Thoracic aorta (tissue), 2 donors: ENCODE results near the gene CCDC97. TPM values are rescaled to one million over a fixed set of nuclear protein-coding genes. Genes with fewer than 3 reads are reported as not detected.

Experiments used
- ATAC-seq: fragments of 150-250 bp; one replicate; pipeline ENCODE4 v1.8.0; 2017; ENCODE audit warnings: low read depth; ENCODE audit not compliant: insufficient number of reproducible peaks, low FRiP score
- DNase-seq: peaks from one replicate; pipeline ENCODE4 v3.0.0-alpha.2; 2020; ENCODE audit warnings: low spot score
- H3K27ac ChIP-seq, 2 donors: fragments of 200-600 bp; sonication (generic); 1 replicate in 1 of 2; 2 replicates in 1 of 2; pipeline ENCODE4 v1.5.1; 2016; ENCODE audit warnings: mild to moderate bottlenecking in 2 of 2, moderate library complexity in 2 of 2
- H3K27me3 ChIP-seq: fragments of 200-600 bp; sonication (generic); replicated peaks from 2 replicates; pipeline ENCODE4 v1.6.0; 2016; ENCODE audit warnings: mild to moderate bottlenecking; ENCODE audit not compliant: insufficient read depth
- H3K36me3 ChIP-seq: fragments of 200-600 bp; sonication (generic); one replicate; pipeline ENCODE4 v1.5.1; 2016
- H3K4me1 ChIP-seq, 2 donors: fragments of 200-600 bp; sonication (generic); 1 replicate in 1 of 2; 2 replicates in 1 of 2; pipeline versions ENCODE4 v1.5.1 to v1.6.0; 2016; ENCODE audit warnings: low read depth in 2 of 2, mild to moderate bottlenecking in 1 of 2; ENCODE audit not compliant: control insufficient read depth in 1 of 2
- H3K4me3 ChIP-seq: fragments of 200-600 bp; sonication (generic); 2 replicates; pipeline ENCODE4 v1.5.1; 2016; ENCODE audit warnings: mild to moderate bottlenecking
- H3K9me3 ChIP-seq: fragments of 200-600 bp; sonication (generic); 2 replicates; pipeline ENCODE4 v1.5.1; 2016
- CTCF ChIP-seq: fragments of 200-600 bp; sonication (generic); IDR thresholded peaks from one replicate; pipeline ENCODE4 v1.5.1; 2019; ENCODE audit warnings: antibody characterized with exemption
- total RNA-seq, 2 donors: library from RNA; depleted of rRNA; stranded (reverse); fragments of >200 nt; gene quantifications; one replicate each; pipeline versions ENCODE4 v1.1.0 to v1.2.3, GENCODE V29; 2016

The CCDC97 gene
- total RNA-seq, 2 donors from 2014 or later = 15.2 to 22.4 TPM

- no peaks in the 10 kb centered on the region for H3K27me3 ChIP-seq
- peak overlapping the region; percentile 88 to 97 for H3K27ac ChIP-seq
- H3K4me3 ChIP-seq = peak overlapping the region; percentile 81
- H3K4me1 ChIP-seq = peaks cover 21 to 43% of the 10 kb centered on the region in 2 donors
- H3K36me3 ChIP-seq = peaks cover 38% of the 10 kb centered on the region
- H3K9me3 ChIP-seq = no peaks in the 10 kb centered on the region
- peak; percentile 97 for TF ChIP-seq CTCF
- ATAC-seq (peak; percentile 43), DNase-seq (peak; percentile 91)
These were observed 1.4 kb upstream of the CCDC97 start for GRCh38 chr19:41308450-41309179.

- Histone ChIP-seq H3K27me3 (no peaks in the 10 kb centered on the region), H3K4me1 (peaks cover 21 to 43% of the 10 kb centered on the region in 2 donors), H3K9me3 (no peaks in the 10 kb centered on the region), H3K36me3 (peaks cover 31% of the 10 kb centered on the region), H3K27ac (peak overlapping the region; percentile 88 to 97), H3K4me3 (peak overlapping the region; percentile 81)
- TF ChIP-seq CTCF = no peak
- ATAC-seq = no peak
- DNase-seq = no peak
These were observed 566 bp upstream of the CCDC97 start for GRCh38 chr19:41309180-41310032.

- no peak for ATAC-seq
These were observed 1.1 kb downstream of the CCDC97 start for GRCh38 chr19:41311072-41311471.

GRCh38 chr19:41311613-41312012 is 1.6 kb downstream of the CCDC97 start:
- Histone ChIP-seq H3K4me3 (peak overlapping the region; percentile 81), H3K27ac (no peak overlapping the region), H3K4me1 (peaks cover 21 to 43% of the 10 kb centered on the region in 2 donors), H3K36me3 (peaks cover 14% of the 10 kb centered on the region), H3K9me3 (no peaks in the 10 kb centered on the region), H3K27me3 (no peaks in the 10 kb centered on the region)
- TF ChIP-seq CTCF = no peak
- DNase-seq (no peak), ATAC-seq (no peak)

More at GRCh38 chr19:41311072-41311471, 1.1 kb downstream of the CCDC97 start:
- Histone ChIP-seq H3K4me1 (peaks cover 21 to 43% of the 10 kb centered on the region in 2 donors), H3K36me3 (peaks cover 14% of the 10 kb centered on the region), H3K27me3 (no peaks in the 10 kb centered on the region), H3K9me3 (no peaks in the 10 kb centered on the region), H3K27ac (peak overlapping the region; percentile 88 to 97), H3K4me3 (peak overlapping the region; percentile 81)
- DNase-seq = no peak
- TF ChIP-seq CTCF = no peak

- TF ChIP-seq CTCF = no peak
- H3K9me3 ChIP-seq = no peaks in the 10 kb centered on the region
- H3K27me3 ChIP-seq = no peaks in the 10 kb centered on the region
- H3K4me3 ChIP-seq = no peak overlapping the region
- no peak overlapping the region for H3K27ac ChIP-seq
- peaks cover 51% of the 10 kb centered on the region for H3K36me3 ChIP-seq
- ATAC-seq (no peak), DNase-seq (no peak)
- H3K4me1 ChIP-seq = peaks cover 6 to 16% of the 10 kb centered on the region in 2 donors
These were observed 6.4 kb downstream of the CCDC97 start for GRCh38 chr19:41316306-41316920.
